HepG2 (cell line): ENCODE results near the gene NSG2.

Experiments
- AFF4 ChIP-seq: sonication (generic); formaldehyde crosslinking; IDR thresholded peaks from 2 replicates; pipeline ENCODE4 v1.4.0; 2020; ENCODE audit warnings: missing genetic modification reagents
- FOSL2 ChIP-seq: sonication (generic); formaldehyde crosslinking; IDR thresholded peaks from 2 replicates; pipeline ENCODE4 v1.4.0; 2020; ENCODE audit warnings: missing genetic modification reagents
- JUND ChIP-seq: sonication (generic); formaldehyde crosslinking; IDR thresholded peaks from 2 replicates; pipeline ENCODE4 v1.8.0; 2022; ENCODE audit warnings: mild to moderate bottlenecking, missing genetic modification reagents
- MAZ ChIP-seq, 2 experiments: sonication (generic) in 1 of 2; formaldehyde crosslinking in 1 of 2; IDR thresholded peaks; 2 replicates each; pipeline versions ENCODE4 v1.5.0 to v1.6.1; 2012 to 2020; ENCODE audit warnings: low read depth in 2 of 2, mild to moderate bottlenecking in 2 of 2, borderline replicate concordance in 1 of 2, improper control_type of control experiment in 1 of 2, low read length in 1 of 2, missing genetic modification reagents in 1 of 2, moderate library complexity in 1 of 2
- NFE2L2 ChIP-seq: fragments of 150-350 bp; IDR thresholded peaks from 2 replicates; pipeline ENCODE4 v1.6.1; 2014; ENCODE audit warnings: low read length
- ZNF180 ChIP-seq: sonication (generic); formaldehyde crosslinking; IDR thresholded peaks from 2 replicates; pipeline ENCODE4 v1.4.0; 2020; ENCODE audit warnings: low read depth, missing genetic modification reagents, borderline replicate concordance

GRCh38 chr5:174010365-174010764 lies 35.1 kb upstream of the NSG2 start:
- TF ChIP-seq AFF4 (CRISPR knock-in tag) (no peak), ZNF180 (CRISPR knock-in tag) (no peak), JUND (CRISPR knock-in tag) (no peak), NFE2L2 (no peak), MAZ (IDR thresholded peaks at IDR 0.05; ENCODE audit: borderline replicate concordance, low read depth, low read length) (no peak), MAZ (CRISPR knock-in tag; IDR thresholded peaks at IDR 0.05; ENCODE audit: low read depth) (no peak), FOSL2 (CRISPR knock-in tag) (no peak)
